ENCODE results near the gene BFSP2. TPM values are rescaled to one million over a fixed set of nuclear protein-coding genes. Genes with fewer than 3 reads are reported as not detected.
A peak's percentile ranks its signal among the peaks of the same experiment; 100 is the strongest.

BFSP2 gene
- total RNA-seq, 1 donor from 2014 or later, result not detected

- TF ChIP-seq CTCF (IDR thresholded peaks at IDR 0.05; ENCODE audit: partially characterized antibody, unreplicated experiment), result peak; percentile 14
- Mint-ChIP-seq H3K9me3 (ENCODE audit: unreplicated experiment) (peaks cover 3% of the 10 kb centered on the region), H3K27me3 (ENCODE audit: unreplicated experiment) (peaks cover 1% of the 10 kb centered on the region), H3K36me3 (ENCODE audit: unreplicated experiment) (no peaks in the 10 kb centered on the region), H3K27ac (ENCODE audit: unreplicated experiment) (no peak overlapping the region), H3K4me3 (ENCODE audit: unreplicated experiment) (no peak overlapping the region), H3K4me1 (ENCODE audit: low read depth, unreplicated experiment) (peaks cover 2% of the 10 kb centered on the region)
- no peak for DNase-seq
Observed at GRCh38 chr3:133464573-133464972, 64.7 kb downstream of the BFSP2 start.

GRCh38 chr3:133466531-133467386 lies 66.9 kb downstream of the BFSP2 start:
- no peak for DNase-seq
- Mint-ChIP-seq H3K36me3 (ENCODE audit: unreplicated experiment) (no peaks in the 10 kb centered on the region), H3K9me3 (ENCODE audit: unreplicated experiment) (peaks cover 7% of the 10 kb centered on the region), H3K27me3 (ENCODE audit: unreplicated experiment) (no peaks in the 10 kb centered on the region), H3K4me1 (ENCODE audit: low read depth, unreplicated experiment) (peaks cover 10% of the 10 kb centered on the region), H3K27ac (ENCODE audit: unreplicated experiment) (no peak overlapping the region), H3K4me3 (ENCODE audit: unreplicated experiment) (no peak overlapping the region)
- no peak for TF ChIP-seq CTCF (IDR thresholded peaks at IDR 0.05; ENCODE audit: partially characterized antibody, unreplicated experiment)

- peaks cover 13% of the 10 kb centered on the region for H3K4me1 Mint-ChIP-seq (ENCODE audit: low read depth, unreplicated experiment)
- DNase-seq, result no peak
- no peak overlapping the region for H3K27ac Mint-ChIP-seq (ENCODE audit: unreplicated experiment)
- H3K9me3 Mint-ChIP-seq (ENCODE audit: unreplicated experiment), result peaks cover 9% of the 10 kb centered on the region
- H3K4me3 Mint-ChIP-seq (ENCODE audit: unreplicated experiment), result no peak overlapping the region
- H3K36me3 Mint-ChIP-seq (ENCODE audit: unreplicated experiment), result no peaks in the 10 kb centered on the region
- H3K27me3 Mint-ChIP-seq (ENCODE audit: unreplicated experiment), result no peaks in the 10 kb centered on the region
- TF ChIP-seq CTCF (IDR thresholded peaks at IDR 0.05; ENCODE audit: partially characterized antibody, unreplicated experiment), result no peak
Observed at GRCh38 chr3:133467780-133468179, 67.9 kb downstream of the BFSP2 start.

- no peaks in the 10 kb centered on the region for H3K27me3 Mint-ChIP-seq (ENCODE audit: unreplicated experiment)
- DNase-seq, result no peak
- no peak for TF ChIP-seq CTCF (IDR thresholded peaks at IDR 0.05; ENCODE audit: partially characterized antibody, unreplicated experiment)
- no peak overlapping the region for H3K27ac Mint-ChIP-seq (ENCODE audit: unreplicated experiment)
- no peak overlapping the region for H3K4me3 Mint-ChIP-seq (ENCODE audit: unreplicated experiment)
- H3K9me3 Mint-ChIP-seq (ENCODE audit: unreplicated experiment), result peaks cover 12% of the 10 kb centered on the region
- peaks cover 18% of the 10 kb centered on the region for H3K4me1 Mint-ChIP-seq (ENCODE audit: low read depth, unreplicated experiment)
- H3K36me3 Mint-ChIP-seq (ENCODE audit: unreplicated experiment), result no peaks in the 10 kb centered on the region
Observed at GRCh38 chr3:133468251-133468721, 68.4 kb downstream of the BFSP2 start.

- no peak for TF ChIP-seq CTCF (IDR thresholded peaks at IDR 0.05; ENCODE audit: partially characterized antibody, unreplicated experiment)
- no peaks in the 10 kb centered on the region for H3K36me3 Mint-ChIP-seq (ENCODE audit: unreplicated experiment)
- DNase-seq, result no peak
- H3K4me1 Mint-ChIP-seq (ENCODE audit: low read depth, unreplicated experiment), result peaks cover 24% of the 10 kb centered on the region
- H3K27me3 Mint-ChIP-seq (ENCODE audit: unreplicated experiment), result no peaks in the 10 kb centered on the region
- no peak overlapping the region for H3K27ac Mint-ChIP-seq (ENCODE audit: unreplicated experiment)
- H3K4me3 Mint-ChIP-seq (ENCODE audit: unreplicated experiment), result no peak overlapping the region
- H3K9me3 Mint-ChIP-seq (ENCODE audit: unreplicated experiment), result peaks cover 10% of the 10 kb centered on the region
Observed at GRCh38 chr3:133469140-133469731, 69.4 kb downstream of the BFSP2 start.

Measured in glutamatergic neuron (in vitro differentiated cells).